ENCODE results near the gene RBM23. TPM values are rescaled to one million over a fixed set of nuclear protein-coding genes. Genes with fewer than 3 reads are reported as not detected.
"Not testable (repeated sequence)": the region's sequence is repeated elsewhere in the genome, so short reads cannot be mapped to it uniquely, and the experiment has no call there.

The RBM23 gene
- total RNA-seq, 1 experiment from 2014 or later, result 76.5 TPM

- POLR2A ChIA-PET (ENCODE audit: unreplicated experiment), result no interaction called here
- H3K36me3 ChIP-seq (ENCODE audit: low read depth), result no peaks in the 10 kb centered on the region
Measured at GRCh38 chr14:22865424-22866405, 53.2 kb downstream of the RBM23 start.

DNA sequence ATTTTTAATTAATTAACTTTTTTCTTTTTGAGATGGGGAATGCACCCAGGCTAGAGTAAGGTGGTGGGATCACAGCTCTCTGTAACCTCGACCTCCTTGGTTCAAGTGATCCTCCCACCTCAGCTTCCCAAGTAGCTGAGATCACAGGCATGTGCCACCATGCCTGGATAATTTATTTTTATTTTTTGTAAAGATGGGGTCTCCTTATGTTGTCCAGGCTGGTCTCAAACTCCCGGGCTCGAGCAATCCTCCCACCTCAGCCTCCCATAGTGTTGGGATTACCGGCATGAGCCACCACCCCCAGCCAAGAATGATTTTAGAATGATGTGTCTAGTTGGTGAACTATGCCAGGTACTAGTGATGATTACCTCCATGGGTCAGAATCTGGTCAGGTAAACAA, 54.0 kb downstream of the RBM23 start:
- H3K79me2 ChIP-seq (ENCODE audit: low read depth), result no peaks in the 10 kb centered on the region
- intact Hi-C loops (cut with micrococcal nuclease; ENCODE audit: unreplicated experiment), result no loop called here
- BruUV-seq (replicated peaks), result no TSS peak
- no peak for TF ChIP-seq EZH2 (IDR thresholded peaks at IDR 0.05; ENCODE audit: low read depth)
- TF ChIP-seq CTCF (conservative IDR thresholded peaks at IDR 0.05), result no peak
- no peak overlapping the region for H3K4me3 ChIP-seq
- no peaks in the 10 kb centered on the region for H3K27me3 ChIP-seq (ENCODE audit: insufficient read depth, low read depth)
- peaks cover 6% of the 10 kb centered on the region; the same call in 1 of the 2 replicates for H3K4me1 ChIP-seq (replicated peaks; ENCODE audit: insufficient read depth)
- no peaks in the 10 kb centered on the region for H3K36me3 ChIP-seq (ENCODE audit: low read depth)
- no peaks in the 10 kb centered on the region for H4K20me1 ChIP-seq (ENCODE audit: insufficient read depth)
- no peaks in the 10 kb centered on the region for H3K9me3 ChIP-seq (ENCODE audit: insufficient read depth, low read depth)
- H3K9me2 ChIP-seq (ENCODE audit: insufficient read depth), result no peaks in the 10 kb centered on the region
- peaks cover 6% of the 10 kb centered on the region for H3F3A ChIP-seq (ENCODE audit: insufficient read depth, low read depth)
- POLR2A ChIA-PET (ENCODE audit: unreplicated experiment), result no interaction called here
- no peak for DNase-seq
- no peak overlapping the region for H3K27ac ChIP-seq
- no peak overlapping the region for H3K4me2 ChIP-seq
- CTCF ChIA-PET, result no interaction called here
- no peak overlapping the region for H2AFZ ChIP-seq

More at GRCh38 chr14:22865424-22866405, 53.2 kb downstream of the RBM23 start:
- CTCF ChIA-PET, result interaction anchor here (0.6 kb wide), 1 partner anchor 296 kb away, joined by 3 read pairs; no protein-coding TSS in a partner anchor
- no peak overlapping the region for H3K27ac ChIP-seq
- no peak for TF ChIP-seq CTCF (conservative IDR thresholded peaks at IDR 0.05)
- no peak for TF ChIP-seq EZH2 (IDR thresholded peaks at IDR 0.05; ENCODE audit: low read depth)
- no peaks in the 10 kb centered on the region for H3K9me2 ChIP-seq (ENCODE audit: insufficient read depth)
- no peak overlapping the region for H2AFZ ChIP-seq
- H3K27me3 ChIP-seq (ENCODE audit: insufficient read depth, low read depth), result no peaks in the 10 kb centered on the region
- peaks cover 13% of the 10 kb centered on the region for H3F3A ChIP-seq (ENCODE audit: insufficient read depth, low read depth)
- no peaks in the 10 kb centered on the region for H3K79me2 ChIP-seq (ENCODE audit: low read depth)
- intact Hi-C loops (cut with micrococcal nuclease; ENCODE audit: unreplicated experiment), result no loop called here
- H3K9me3 ChIP-seq (ENCODE audit: insufficient read depth, low read depth), result no peaks in the 10 kb centered on the region
- H3K4me3 ChIP-seq, result no peak overlapping the region
- H3K4me1 ChIP-seq (replicated peaks; ENCODE audit: insufficient read depth), result peaks cover 13% of the 10 kb centered on the region
- BruUV-seq (replicated peaks), result no TSS peak
- DNase-seq, result no peak
- H4K20me1 ChIP-seq (ENCODE audit: insufficient read depth), result no peaks in the 10 kb centered on the region
- no peak overlapping the region for H3K4me2 ChIP-seq

DNA sequence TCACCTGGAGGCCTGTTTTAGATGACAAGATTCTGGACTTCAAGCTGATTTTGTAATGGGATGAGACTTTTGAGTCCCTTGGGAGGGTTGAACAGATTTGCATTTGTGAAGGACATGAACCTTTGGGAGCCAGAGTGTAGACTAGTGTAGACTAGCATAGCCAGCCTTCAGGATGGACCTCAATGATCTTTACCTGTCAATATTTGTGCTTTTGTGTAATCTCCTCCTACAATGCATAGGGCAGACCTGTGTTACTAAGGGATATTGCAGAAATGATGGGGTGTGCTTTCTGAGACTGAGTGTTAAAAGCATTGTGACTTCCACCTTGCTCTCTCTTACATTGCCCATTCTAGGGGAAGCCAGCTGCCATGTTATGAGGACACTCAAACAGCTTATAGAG, 57.3 kb downstream of the RBM23 start:
- Histone ChIP-seq H3K36me3 (ENCODE audit: low read depth) (no peaks in the 10 kb centered on the region), H3K9me2 (ENCODE audit: insufficient read depth) (no peaks in the 10 kb centered on the region), H2AFZ (no peak overlapping the region), H3K27me3 (ENCODE audit: insufficient read depth, low read depth) (no peaks in the 10 kb centered on the region), H3K79me2 (ENCODE audit: low read depth) (no peaks in the 10 kb centered on the region), H3K9me3 (ENCODE audit: insufficient read depth, low read depth) (no peaks in the 10 kb centered on the region), H3K4me3 (no peak overlapping the region), H3K27ac (no peak overlapping the region), H3K4me2 (no peak overlapping the region), H3F3A (ENCODE audit: insufficient read depth, low read depth) (no peaks in the 10 kb centered on the region), H3K4me1 (replicated peaks; ENCODE audit: insufficient read depth) (no peaks in the 10 kb centered on the region), H4K20me1 (ENCODE audit: insufficient read depth) (no peaks in the 10 kb centered on the region)
- ChIA-PET CTCF (no interaction called here), POLR2A (ENCODE audit: unreplicated experiment) (interaction anchor here (0.7 kb wide), 1 partner anchor 208 kb away, joined by 6 read pairs; no protein-coding TSS in a partner anchor)
- BruUV-seq (replicated peaks), result no TSS peak
- TF ChIP-seq CTCF (conservative IDR thresholded peaks at IDR 0.05), result no peak
- TF ChIP-seq EZH2 (IDR thresholded peaks at IDR 0.05; ENCODE audit: low read depth), result no peak
- DNase-seq, result no peak
- intact Hi-C loops (cut with micrococcal nuclease; ENCODE audit: unreplicated experiment), result no loop called here

DNA sequence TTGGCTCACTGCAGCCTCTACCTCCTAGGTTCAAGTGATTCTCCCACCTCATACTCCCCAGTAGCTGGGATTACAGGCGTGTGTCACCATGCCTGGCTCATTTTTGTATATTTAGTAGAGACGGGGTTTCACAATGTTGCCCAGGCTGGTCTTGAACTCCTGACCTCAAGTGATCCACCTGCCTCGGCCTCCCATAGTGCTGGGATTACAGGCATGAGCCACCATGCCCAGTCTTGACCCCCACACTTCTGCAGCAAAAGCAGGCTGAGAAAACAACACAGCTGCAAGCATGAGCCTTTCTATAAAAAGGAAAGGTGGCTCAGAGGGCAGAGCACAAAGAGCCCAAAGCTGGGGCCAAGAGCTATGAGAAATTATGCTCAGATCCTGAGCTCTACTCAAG, 58.6 kb downstream of the RBM23 start:
- intact Hi-C loops (cut with micrococcal nuclease; ENCODE audit: unreplicated experiment); H3K79me2 ChIP-seq (ENCODE audit: low read depth); H3K4me3 ChIP-seq; BruUV-seq (replicated peaks); H3K9me2 ChIP-seq (ENCODE audit: insufficient read depth); H3F3A ChIP-seq (ENCODE audit: insufficient read depth, low read depth); H2AFZ ChIP-seq; DNase-seq; H3K9me3 ChIP-seq (ENCODE audit: insufficient read depth, low read depth); H4K20me1 ChIP-seq (ENCODE audit: insufficient read depth); H3K27ac ChIP-seq; H3K27me3 ChIP-seq (ENCODE audit: insufficient read depth, low read depth); H3K4me2 ChIP-seq; H3K4me1 ChIP-seq (replicated peaks; ENCODE audit: insufficient read depth); H3K36me3 ChIP-seq (ENCODE audit: low read depth): not testable (repeated sequence)
- CTCF ChIA-PET, result interaction anchor here (0.6 to 0.7 kb wide), 3 partner anchors 9 to 1743 kb away, joined by 3 read pairs; no protein-coding TSS in a partner anchor
- POLR2A ChIA-PET (ENCODE audit: unreplicated experiment), result interaction anchor here (0.7 kb wide), 1 partner anchor 234 kb away, joined by 13 read pairs; no protein-coding TSS in a partner anchor

Data from PC-9 (cell line).